WTC11 (cell line): ENCODE data around the gene EDDM3A. TPM values are rescaled to one million over a fixed set of nuclear protein-coding genes. Genes with fewer than 3 reads are reported as not detected.

Source experiments
- ATAC-seq: fragments of 200-7000 bp; cut with Tn5 transposase; 2 replicates; pipeline ENCODE4 v1.10.0; 2021; ENCODE audit warnings: mild to moderate bottlenecking, moderate library complexity
- CTCF ChIA-PET: fragments of 300-600 bp; sonication (Branson Sonifier 250); formaldehyde crosslinking; loops from one replicate; lab custom pipeline; 2021; ENCODE audit warnings: antibody characterized with exemption; lab: Charles Lee
- POLR2A ChIA-PET: fragments of 350-600 bp; sonication (Branson Sonifier 250); formaldehyde crosslinking; loops from one replicate; lab custom pipeline; 2021; ENCODE audit warnings: antibody characterized with exemption; lab: Charles Lee
- DNase-seq: peaks from one replicate; pipeline ENCODE4 v3.0.0; 2021; ENCODE audit warnings: low spot score
- H3K27ac Mint-ChIP-seq: 2 replicates; pipeline ENCODE4 v1.8.0; 2021; ENCODE audit warnings: mixed read lengths
- H3K27me3 Mint-ChIP-seq: 2 replicates; pipeline ENCODE4 v1.8.0; 2021; ENCODE audit warnings: low read depth, mild to moderate bottlenecking, moderate library complexity, mixed read lengths
- H3K36me3 Mint-ChIP-seq: 2 replicates; pipeline ENCODE4 v1.8.0; 2021; ENCODE audit warnings: mixed read lengths
- H3K4me1 Mint-ChIP-seq: 2 replicates; pipeline ENCODE4 v1.8.0; 2022; ENCODE audit warnings: mixed read lengths
- H3K4me3 Mint-ChIP-seq: 2 replicates; pipeline ENCODE4 v1.8.0; 2021; ENCODE audit warnings: mild to moderate bottlenecking, moderate library complexity, mixed read lengths
- H3K9me3 Mint-ChIP-seq: 2 replicates; pipeline ENCODE4 v1.8.0; 2021; ENCODE audit warnings: mixed read lengths
- CBFB ChIP-seq: sonication (generic); formaldehyde crosslinking; IDR thresholded peaks from 2 replicates; pipeline ENCODE4 v1.8.1; 2022; ENCODE audit warnings: mild to moderate bottlenecking, low read depth, missing genetic modification reagents
- CREM ChIP-seq: sonication (generic); formaldehyde crosslinking; IDR thresholded peaks from 2 replicates; pipeline ENCODE4 v1.8.1; 2022; ENCODE audit warnings: mild to moderate bottlenecking, missing genetic modification reagents, moderate library complexity
- GABPB1 ChIP-seq: sonication (generic); formaldehyde crosslinking; IDR thresholded peaks from 2 replicates; pipeline ENCODE4 v1.8.1; 2023; ENCODE audit warnings: mild to moderate bottlenecking, missing genetic modification reagents
- GRHL2 ChIP-seq: fragments of 250-450 bp; sonication (Bioruptor Pico); IDR thresholded peaks from 2 replicates; pipeline ENCODE4 v1.8.0; 2022; ENCODE audit warnings: mild to moderate bottlenecking, moderate library complexity; ENCODE audit not compliant: insufficient replicate concordance, severe bottlenecking
- HMGA2 ChIP-seq: fragments of 250-450 bp; sonication (Bioruptor Pico); IDR thresholded peaks from 2 replicates; pipeline ENCODE4 v1.4.0; 2021; ENCODE audit warnings: mild to moderate bottlenecking, moderate library complexity
- IRF2 ChIP-seq: sonication (generic); formaldehyde crosslinking; IDR thresholded peaks from 2 replicates; pipeline ENCODE4 v1.8.0; 2022; ENCODE audit warnings: low read depth, missing genetic modification reagents, borderline replicate concordance
- JAZF1 ChIP-seq: fragments of 250-450 bp; sonication (Bioruptor Pico); IDR thresholded peaks from 2 replicates; pipeline ENCODE4 v1.9.0; 2021; ENCODE audit warnings: moderate library complexity, mild to moderate bottlenecking, inconsistent platforms
- JUN ChIP-seq: sonication (generic); formaldehyde crosslinking; IDR thresholded peaks from 2 replicates; pipeline ENCODE4 v1.8.0; 2023; ENCODE audit warnings: mild to moderate bottlenecking, missing genetic modification reagents
- OVOL2 ChIP-seq: fragments of 250-450 bp; sonication (Bioruptor Pico); IDR thresholded peaks from 2 replicates; pipeline ENCODE4 v1.9.0; 2021; ENCODE audit warnings: mild to moderate bottlenecking, borderline replicate concordance
- TEAD4 ChIP-seq: sonication (generic); formaldehyde crosslinking; IDR thresholded peaks from 2 replicates; pipeline ENCODE4 v1.8.0; 2022; ENCODE audit warnings: mild to moderate bottlenecking, missing genetic modification reagents
- ZBTB21 ChIP-seq: sonication (generic); formaldehyde crosslinking; IDR thresholded peaks from 2 replicates; pipeline ENCODE4 v1.8.1; 2023; ENCODE audit warnings: mild to moderate bottlenecking, missing genetic modification reagents, borderline replicate concordance
- ZNF232 ChIP-seq: sonication (generic); formaldehyde crosslinking; IDR thresholded peaks from 2 replicates; pipeline ENCODE4 v1.8.0; 2022; ENCODE audit warnings: mild to moderate bottlenecking, missing genetic modification reagents
- ZNF263 ChIP-seq: sonication (generic); formaldehyde crosslinking; IDR thresholded peaks from 2 replicates; pipeline ENCODE4 v1.8.1; 2022; ENCODE audit warnings: low read depth, mild to moderate bottlenecking, moderate library complexity, missing genetic modification reagents
- ZNF396 ChIP-seq: fragments of 250-450 bp; sonication (Bioruptor Pico); IDR thresholded peaks from 2 replicates; pipeline ENCODE4 v1.8.0; 2021; ENCODE audit warnings: mild to moderate bottlenecking, moderate library complexity, borderline replicate concordance
- total RNA-seq: library from RNA; stranded (reverse); gene quantifications from 3 replicates; pipeline ENCODE4 v1.2.3, GENCODE V29; 2021
- TF ChIP-seq, protein P1 (sequence below): sonication (generic); formaldehyde crosslinking; IDR thresholded peaks from 2 replicates; pipeline ENCODE4 v1.8.0; 2022; ENCODE audit warnings: mild to moderate bottlenecking, missing genetic modification reagents
- TF ChIP-seq, protein P2 (sequence below): sonication (generic); formaldehyde crosslinking; IDR thresholded peaks from 2 replicates; pipeline ENCODE4 v1.8.1; 2023; ENCODE audit warnings: mild to moderate bottlenecking, missing genetic modification reagents, moderate library complexity
- TF ChIP-seq, protein P3 (sequence below): sonication (generic); formaldehyde crosslinking; IDR thresholded peaks from 2 replicates; pipeline ENCODE4 v1.8.1; 2023; ENCODE audit warnings: mild to moderate bottlenecking, missing genetic modification reagents
- TF ChIP-seq, protein P4 (sequence below): sonication (generic); formaldehyde crosslinking; IDR thresholded peaks from 2 replicates; pipeline ENCODE4 v1.8.1; 2023; ENCODE audit warnings: mild to moderate bottlenecking, missing genetic modification reagents, moderate library complexity
- TF ChIP-seq, protein P5 (sequence below): fragments of 250-450 bp; sonication (Bioruptor Pico); IDR thresholded peaks from 2 replicates; pipeline ENCODE4 v1.8.0; 2021; ENCODE audit warnings: mild to moderate bottlenecking
- TF ChIP-seq, protein P6 (sequence below): sonication (generic); formaldehyde crosslinking; IDR thresholded peaks from 2 replicates; pipeline ENCODE4 v1.8.1; 2023; ENCODE audit warnings: mild to moderate bottlenecking, missing genetic modification reagents
- TF ChIP-seq, protein P7 (sequence below): sonication (generic); formaldehyde crosslinking; IDR thresholded peaks from 2 replicates; pipeline ENCODE4 v1.8.0; 2022; ENCODE audit warnings: missing genetic modification reagents

EDDM3A gene
- total RNA-seq, 1 experiment from 2014 or later, result 0.20 TPM

DNA sequence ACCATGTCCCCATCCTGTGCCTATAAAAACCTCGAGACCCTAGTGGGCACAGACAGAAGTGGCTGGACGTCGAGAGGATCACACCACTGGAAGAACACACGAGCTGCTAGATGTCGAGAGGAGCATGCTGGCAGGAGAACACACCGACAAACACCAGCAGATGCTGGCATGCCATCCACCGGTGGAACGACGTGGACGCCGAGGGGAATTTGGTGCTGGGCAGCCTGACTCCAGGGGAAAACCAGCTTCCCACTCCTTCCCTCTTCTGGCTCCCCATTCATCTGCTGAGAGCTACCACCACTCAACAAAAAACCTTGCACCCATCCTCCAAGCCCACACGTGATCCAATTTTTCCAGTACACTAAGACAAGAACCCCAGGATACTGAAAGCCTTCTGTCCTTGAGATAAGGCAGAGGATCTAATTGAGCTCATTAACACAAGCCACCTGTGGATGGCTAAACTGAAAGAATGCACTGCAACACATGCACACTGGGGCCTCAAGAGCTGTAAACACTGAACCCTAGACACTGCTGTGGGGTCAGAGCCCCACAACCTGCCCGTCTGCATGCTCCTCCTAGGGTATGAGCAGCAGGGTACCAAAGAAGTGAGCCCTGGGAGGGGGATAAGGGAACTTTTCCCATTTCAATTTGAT is 44.9 kb downstream of the EDDM3A start:
- Mint-ChIP-seq H3K9me3 (0 out of 2 replicates have a peak, but pooled peaks cover 3% of the 10 kb centered on the region), H3K27me3 (no peaks in the 10 kb centered on the region; the same call in 1 of the 2 replicates), H3K4me3 (no peak overlapping the region), H3K36me3 (no peaks in the 10 kb centered on the region), H3K27ac (no peak overlapping the region), H3K4me1 (peaks cover 31% of the 10 kb centered on the region)
- ChIA-PET CTCF (interaction anchor here (0.7 to 1.9 kb wide), 5 partner anchors 32 to 83 kb away, joined by 3 to 8 read pairs (median 5); no protein-coding TSS in a partner anchor), POLR2A (no interaction called here)
- TF ChIP-seq OVOL2 (CRISPR knock-in tag), result no peak
- no peak for TF ChIP-seq CREM
- no peak for TF ChIP-seq JUN (CRISPR knock-in tag)
- TF ChIP-seq ZBTB21 (CRISPR knock-in tag), result no peak
- TF ChIP-seq, protein P1, sequence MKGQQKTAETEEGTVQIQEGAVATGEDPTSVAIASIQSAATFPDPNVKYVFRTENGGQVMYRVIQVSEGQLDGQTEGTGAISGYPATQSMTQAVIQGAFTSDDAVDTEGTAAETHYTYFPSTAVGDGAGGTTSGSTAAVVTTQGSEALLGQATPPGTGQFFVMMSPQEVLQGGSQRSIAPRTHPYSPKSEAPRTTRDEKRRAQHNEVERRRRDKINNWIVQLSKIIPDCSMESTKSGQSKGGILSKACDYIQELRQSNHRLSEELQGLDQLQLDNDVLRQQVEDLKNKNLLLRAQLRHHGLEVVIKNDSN, result no peak
- no peak for TF ChIP-seq GRHL2 (CRISPR knock-in tag)
- TF ChIP-seq ZNF263 (CRISPR knock-in tag), result no peak
- TF ChIP-seq, protein P2, sequence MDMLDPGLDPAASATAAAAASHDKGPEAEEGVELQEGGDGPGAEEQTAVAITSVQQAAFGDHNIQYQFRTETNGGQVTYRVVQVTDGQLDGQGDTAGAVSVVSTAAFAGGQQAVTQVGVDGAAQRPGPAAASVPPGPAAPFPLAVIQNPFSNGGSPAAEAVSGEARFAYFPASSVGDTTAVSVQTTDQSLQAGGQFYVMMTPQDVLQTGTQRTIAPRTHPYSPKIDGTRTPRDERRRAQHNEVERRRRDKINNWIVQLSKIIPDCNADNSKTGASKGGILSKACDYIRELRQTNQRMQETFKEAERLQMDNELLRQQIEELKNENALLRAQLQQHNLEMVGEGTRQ (CRISPR knock-in tag), result no peak
- TF ChIP-seq, protein P3, sequence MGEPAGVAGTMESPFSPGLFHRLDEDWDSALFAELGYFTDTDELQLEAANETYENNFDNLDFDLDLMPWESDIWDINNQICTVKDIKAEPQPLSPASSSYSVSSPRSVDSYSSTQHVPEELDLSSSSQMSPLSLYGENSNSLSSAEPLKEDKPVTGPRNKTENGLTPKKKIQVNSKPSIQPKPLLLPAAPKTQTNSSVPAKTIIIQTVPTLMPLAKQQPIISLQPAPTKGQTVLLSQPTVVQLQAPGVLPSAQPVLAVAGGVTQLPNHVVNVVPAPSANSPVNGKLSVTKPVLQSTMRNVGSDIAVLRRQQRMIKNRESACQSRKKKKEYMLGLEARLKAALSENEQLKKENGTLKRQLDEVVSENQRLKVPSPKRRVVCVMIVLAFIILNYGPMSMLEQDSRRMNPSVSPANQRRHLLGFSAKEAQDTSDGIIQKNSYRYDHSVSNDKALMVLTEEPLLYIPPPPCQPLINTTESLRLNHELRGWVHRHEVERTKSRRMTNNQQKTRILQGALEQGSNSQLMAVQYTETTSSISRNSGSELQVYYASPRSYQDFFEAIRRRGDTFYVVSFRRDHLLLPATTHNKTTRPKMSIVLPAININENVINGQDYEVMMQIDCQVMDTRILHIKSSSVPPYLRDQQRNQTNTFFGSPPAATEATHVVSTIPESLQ (CRISPR knock-in tag), result no peak
- TF ChIP-seq GABPB1 (CRISPR knock-in tag), result no peak
- DNase-seq, result no peak
- no peak for ATAC-seq

DNA sequence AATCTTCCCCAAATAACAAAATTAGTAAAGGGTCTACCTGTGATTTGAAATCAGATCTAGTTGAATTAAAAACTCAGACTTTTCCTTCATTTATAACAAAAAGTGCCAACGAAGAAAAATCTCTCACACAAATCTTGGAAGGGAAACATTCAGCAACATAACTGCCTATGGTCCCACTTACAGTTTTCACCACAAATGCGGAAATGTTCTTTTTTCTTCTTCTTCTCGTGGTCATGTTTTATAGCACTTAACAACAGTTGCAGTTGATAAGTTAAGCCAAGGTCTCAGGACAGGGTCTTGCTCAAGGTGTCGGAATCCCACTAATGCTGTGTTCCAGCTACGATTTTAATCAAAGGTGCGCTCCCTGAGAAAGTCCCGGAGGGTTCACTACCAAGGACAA is 45.5 kb downstream of the EDDM3A start:
- POLR2A ChIA-PET, result no interaction called here
- Mint-ChIP-seq H3K4me1 (peaks cover 31% of the 10 kb centered on the region), H3K36me3 (no peaks in the 10 kb centered on the region), H3K27ac (no peak overlapping the region), H3K9me3 (0 out of 2 replicates have a peak, but pooled peaks cover 3% of the 10 kb centered on the region), H3K27me3 (no peaks in the 10 kb centered on the region; the same call in 1 of the 2 replicates), H3K4me3 (no peak overlapping the region)
- DNase-seq (no peak), ATAC-seq (no peak)
- CTCF ChIA-PET, result interaction anchor here (0.8 to 1.9 kb wide), 4 partner anchors 33 to 82 kb away, joined by 3 to 8 read pairs (median 5); no protein-coding TSS in a partner anchor
- TF ChIP-seq CBFB, result no peak
- TF ChIP-seq ZNF232 (CRISPR knock-in tag), result no peak
- TF ChIP-seq, protein P4, sequence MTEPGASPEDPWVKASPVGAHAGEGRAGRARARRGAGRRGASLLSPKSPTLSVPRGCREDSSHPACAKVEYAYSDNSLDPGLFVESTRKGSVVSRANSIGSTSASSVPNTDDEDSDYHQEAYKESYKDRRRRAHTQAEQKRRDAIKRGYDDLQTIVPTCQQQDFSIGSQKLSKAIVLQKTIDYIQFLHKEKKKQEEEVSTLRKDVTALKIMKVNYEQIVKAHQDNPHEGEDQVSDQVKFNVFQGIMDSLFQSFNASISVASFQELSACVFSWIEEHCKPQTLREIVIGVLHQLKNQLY (CRISPR knock-in tag), result no peak
- TF ChIP-seq ZNF396 (CRISPR knock-in tag), result no peak
- no peak for TF ChIP-seq IRF2 (CRISPR knock-in tag)
- TF ChIP-seq JAZF1, result no peak
- no peak for TF ChIP-seq HMGA2 (CRISPR knock-in tag)
- TF ChIP-seq, protein P5, sequence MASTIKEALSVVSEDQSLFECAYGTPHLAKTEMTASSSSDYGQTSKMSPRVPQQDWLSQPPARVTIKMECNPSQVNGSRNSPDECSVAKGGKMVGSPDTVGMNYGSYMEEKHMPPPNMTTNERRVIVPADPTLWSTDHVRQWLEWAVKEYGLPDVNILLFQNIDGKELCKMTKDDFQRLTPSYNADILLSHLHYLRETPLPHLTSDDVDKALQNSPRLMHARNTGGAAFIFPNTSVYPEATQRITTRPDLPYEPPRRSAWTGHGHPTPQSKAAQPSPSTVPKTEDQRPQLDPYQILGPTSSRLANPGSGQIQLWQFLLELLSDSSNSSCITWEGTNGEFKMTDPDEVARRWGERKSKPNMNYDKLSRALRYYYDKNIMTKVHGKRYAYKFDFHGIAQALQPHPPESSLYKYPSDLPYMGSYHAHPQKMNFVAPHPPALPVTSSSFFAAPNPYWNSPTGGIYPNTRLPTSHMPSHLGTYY (CRISPR knock-in tag), result no peak
- TF ChIP-seq, protein P6, sequence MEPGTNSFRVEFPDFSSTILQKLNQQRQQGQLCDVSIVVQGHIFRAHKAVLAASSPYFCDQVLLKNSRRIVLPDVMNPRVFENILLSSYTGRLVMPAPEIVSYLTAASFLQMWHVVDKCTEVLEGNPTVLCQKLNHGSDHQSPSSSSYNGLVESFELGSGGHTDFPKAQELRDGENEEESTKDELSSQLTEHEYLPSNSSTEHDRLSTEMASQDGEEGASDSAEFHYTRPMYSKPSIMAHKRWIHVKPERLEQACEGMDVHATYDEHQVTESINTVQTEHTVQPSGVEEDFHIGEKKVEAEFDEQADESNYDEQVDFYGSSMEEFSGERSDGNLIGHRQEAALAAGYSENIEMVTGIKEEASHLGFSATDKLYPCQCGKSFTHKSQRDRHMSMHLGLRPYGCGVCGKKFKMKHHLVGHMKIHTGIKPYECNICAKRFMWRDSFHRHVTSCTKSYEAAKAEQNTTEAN (CRISPR knock-in tag), result no peak
- no peak for TF ChIP-seq TEAD4 (CRISPR knock-in tag)
- TF ChIP-seq, protein P7, sequence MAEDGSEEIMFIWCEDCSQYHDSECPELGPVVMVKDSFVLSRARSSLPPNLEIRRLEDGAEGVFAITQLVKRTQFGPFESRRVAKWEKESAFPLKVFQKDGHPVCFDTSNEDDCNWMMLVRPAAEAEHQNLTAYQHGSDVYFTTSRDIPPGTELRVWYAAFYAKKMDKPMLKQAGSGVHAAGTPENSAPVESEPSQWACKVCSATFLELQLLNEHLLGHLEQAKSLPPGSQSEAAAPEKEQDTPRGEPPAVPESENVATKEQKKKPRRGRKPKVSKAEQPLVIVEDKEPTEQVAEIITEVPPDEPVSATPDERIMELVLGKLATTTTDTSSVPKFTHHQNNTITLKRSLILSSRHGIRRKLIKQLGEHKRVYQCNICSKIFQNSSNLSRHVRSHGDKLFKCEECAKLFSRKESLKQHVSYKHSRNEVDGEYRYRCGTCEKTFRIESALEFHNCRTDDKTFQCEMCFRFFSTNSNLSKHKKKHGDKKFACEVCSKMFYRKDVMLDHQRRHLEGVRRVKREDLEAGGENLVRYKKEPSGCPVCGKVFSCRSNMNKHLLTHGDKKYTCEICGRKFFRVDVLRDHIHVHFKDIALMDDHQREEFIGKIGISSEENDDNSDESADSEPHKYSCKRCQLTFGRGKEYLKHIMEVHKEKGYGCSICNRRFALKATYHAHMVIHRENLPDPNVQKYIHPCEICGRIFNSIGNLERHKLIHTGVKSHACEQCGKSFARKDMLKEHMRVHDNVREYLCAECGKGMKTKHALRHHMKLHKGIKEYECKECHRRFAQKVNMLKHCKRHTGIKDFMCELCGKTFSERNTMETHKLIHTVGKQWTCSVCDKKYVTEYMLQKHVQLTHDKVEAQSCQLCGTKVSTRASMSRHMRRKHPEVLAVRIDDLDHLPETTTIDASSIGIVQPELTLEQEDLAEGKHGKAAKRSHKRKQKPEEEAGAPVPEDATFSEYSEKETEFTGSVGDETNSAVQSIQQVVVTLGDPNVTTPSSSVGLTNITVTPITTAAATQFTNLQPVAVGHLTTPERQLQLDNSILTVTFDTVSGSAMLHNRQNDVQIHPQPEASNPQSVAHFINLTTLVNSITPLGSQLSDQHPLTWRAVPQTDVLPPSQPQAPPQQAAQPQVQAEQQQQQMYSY, result no peak
- TF ChIP-seq, all 79 proteins: peak for 0
